ENCODE results near the gene GAGE2A. TPM values are rescaled to one million over a fixed set of nuclear protein-coding genes. Genes with fewer than 3 reads are reported as not detected.

Gene GAGE2A
- total and polyA plus RNA-seq, 2 donors (not counting 1 experiment from before 2014, with no cell fraction given), result not detected

Other genes starting within 250 kb of the GAGE2A start
- gene GAGE12C, start 57.3 kb upstream of the GAGE2A start, total RNA-seq, result not detected in 2 replicates
- gene GAGE12C, start 57.3 kb upstream of the GAGE2A start, polyA plus RNA-seq, result not detected in 2 replicates
- gene GAGE12D, start 47.8 kb upstream of the GAGE2A start, total RNA-seq, result not detected in 2 replicates
- gene GAGE12D, start 47.8 kb upstream of the GAGE2A start, polyA plus RNA-seq, result not detected in 2 replicates
- not detected in 2 replicates for gene GAGE12E, start 38.2 kb upstream of the GAGE2A start, total RNA-seq
- not detected in 2 replicates for gene GAGE12E, start 38.2 kb upstream of the GAGE2A start, polyA plus RNA-seq
- not detected in 2 replicates for gene GAGE12F, start 28.7 kb upstream of the GAGE2A start, total RNA-seq
- not detected in 2 replicates for gene GAGE12F, start 28.7 kb upstream of the GAGE2A start, polyA plus RNA-seq
- gene GAGE12G, start 19.1 kb upstream of the GAGE2A start, total RNA-seq, result not detected in 2 replicates
- not detected in 2 replicates for gene GAGE12G, start 19.1 kb upstream of the GAGE2A start, polyA plus RNA-seq
- gene GAGE12H, start 9.5 kb upstream of the GAGE2A start, total RNA-seq, result not detected in 2 replicates
- gene GAGE12H, start 9.5 kb upstream of the GAGE2A start, polyA plus RNA-seq, result not detected in 2 replicates
- gene GAGE1, start 9.5 kb downstream of the GAGE2A start, total RNA-seq, result not detected in 2 replicates
- gene GAGE1, start 9.5 kb downstream of the GAGE2A start, polyA plus RNA-seq, result not detected in 2 replicates
- not detected in 2 replicates for gene PAGE1, start 106.5 kb downstream of the GAGE2A start, total RNA-seq
- not detected in 2 replicates for gene PAGE1, start 106.5 kb downstream of the GAGE2A start, polyA plus RNA-seq
- not detected in 2 replicates for gene PAGE4, start 239.8 kb downstream of the GAGE2A start, total RNA-seq
- gene PAGE4, start 239.8 kb downstream of the GAGE2A start, polyA plus RNA-seq, result not detected in 2 replicates